Right cardiac atrium (tissue), 5 donors: ENCODE results near the gene KCNG2. TPM values are rescaled to one million over a fixed set of nuclear protein-coding genes. Genes with fewer than 3 reads are reported as not detected.

Experiments used
- ATAC-seq, 2 donors: fragments of 200-7000 bp; cut with Tn5 transposase; one replicate each; pipeline versions ENCODE4 v1.8.0 to v1.9.1; 2020; ENCODE audit warnings: moderate library complexity in 2 of 2, mild to moderate bottlenecking in 1 of 2
- DNase-seq, 3 donors: peaks; one replicate each; pipeline ENCODE4 v3.0.0-alpha.2; 2020
- H3K27ac ChIP-seq: one replicate; pipeline ENCODE4 v1.5.1; 2013; ENCODE audit warnings: mild to moderate bottlenecking, low read length, control low read depth, moderate library complexity
- H3K27me3 ChIP-seq: one replicate; pipeline ENCODE4 v1.6.1; 2013; ENCODE audit not compliant: control insufficient read depth, insufficient read depth
- H3K4me1 ChIP-seq: one replicate; pipeline ENCODE4 v1.6.1; 2013; ENCODE audit warnings: low read length; ENCODE audit not compliant: control insufficient read depth, insufficient read depth
- H3K4me3 ChIP-seq: one replicate; pipeline ENCODE4 v1.5.1; 2013; ENCODE audit warnings: low read length, control low read depth
- H3K9me3 ChIP-seq: one replicate; pipeline ENCODE4 v1.6.1; 2013; ENCODE audit warnings: low read length; ENCODE audit not compliant: control insufficient read depth
- WGBS: extraction: QIAGEN DNeasy Blood & Tissue Kit; methylation state at CpG from one replicate; pipeline ENCODE4 v1.1.7; 2013; 5-methylcytosine and 5-hydroxymethylcytosine counted together
- intact Hi-C, 4 donors: fragments of 100-400 bp; cut with DNase I; formaldehyde crosslinking; loops; one replicate each; pipeline versions ENCODE4 v1.11.0 to v1.14.0; 2022 to 2023
- polyA plus RNA-seq: library from polyadenylated mRNA; stranded (reverse); fragments of 200-250 nt; gene quantifications from one replicate; pipeline ENCODE4 v1.2.3, GENCODE V29; 2013
- total RNA-seq, 4 donors: library from RNA; stranded (reverse); fragmentation: NEBNext Ultra II Directional; extraction: Animal tissue kit (Norgen Biotek cat#: 25700); gene quantifications; one replicate each; pipeline ENCODE4 v1.2.1, GENCODE V29; 2021
- donor health status: healthy with polysubstance abuse.
- donor health status: DM: no; HTN: yes; CAD: no.
- donor health status: DM: no; HTN: no; CAD: no.
- donor health status: DM: no; HTN: yes; CAD: no; lungs with severe emphysema.
- donor health status: DM: yes; HTN: yes; CAD: no.

The KCNG2 gene
- total and polyA plus RNA-seq, 5 donors, result 0.15 to 0.37 TPM; not detected in 3

DNA sequence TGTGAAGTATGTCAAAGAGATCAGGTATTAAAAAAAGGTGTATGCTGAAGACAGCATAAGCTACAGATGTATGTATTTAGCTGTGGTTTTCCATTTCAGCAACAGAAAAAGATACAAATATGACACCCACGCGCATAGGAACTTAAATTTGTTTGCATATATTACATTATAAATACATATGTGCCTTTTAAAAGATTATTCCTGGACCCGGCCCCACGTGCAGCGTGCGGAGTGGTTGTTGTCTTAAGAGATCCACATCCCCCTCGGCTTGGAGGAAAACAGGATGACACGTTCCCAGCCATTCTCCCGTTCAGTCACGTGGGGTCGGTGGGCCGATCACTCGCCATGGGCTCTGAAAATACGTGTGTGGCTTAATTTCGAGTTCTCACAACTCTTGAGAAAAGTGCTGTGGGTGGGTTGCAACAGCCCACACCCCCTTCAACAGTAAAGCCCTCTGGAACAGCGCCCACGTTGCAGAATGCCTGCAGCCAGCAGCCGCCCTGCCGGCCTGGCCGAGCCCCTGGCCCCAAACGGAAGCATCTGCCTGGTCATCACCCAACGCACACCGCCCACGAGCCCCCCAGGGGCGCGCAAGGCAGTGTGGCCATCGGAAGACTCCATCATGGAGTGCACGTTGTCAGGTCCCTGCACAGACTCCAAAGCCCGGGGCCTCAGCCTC, 18.6 kb upstream of the KCNG2 start:
- no peaks in the 10 kb centered on the region for H3K27me3 ChIP-seq
- ATAC-seq (no peak), DNase-seq (no peak)
- intact Hi-C loops, result no loop called here
- no peak overlapping the region for H3K27ac ChIP-seq
- WGBS, result 73% methylated on average over 29 of the region's 29 CpGs
- H3K9me3 ChIP-seq, result no peaks in the 10 kb centered on the region
- no peaks in the 10 kb centered on the region for H3K4me1 ChIP-seq
- no peak overlapping the region for H3K4me3 ChIP-seq

GRCh38 chr18:79779700-79780190, 18.0 kb upstream of the KCNG2 start:
- H3K4me3 ChIP-seq, result no peak overlapping the region
- ATAC-seq (no peak), DNase-seq (peak in 1 of 3 donors; percentile 39)
- no peaks in the 10 kb centered on the region for H3K4me1 ChIP-seq
- 78% methylated on average over 18 of the region's 18 CpGs for WGBS
- no peaks in the 10 kb centered on the region for H3K9me3 ChIP-seq
- H3K27ac ChIP-seq, result no peak overlapping the region
- intact Hi-C loops, result no loop called here
- no peaks in the 10 kb centered on the region for H3K27me3 ChIP-seq

DNA sequence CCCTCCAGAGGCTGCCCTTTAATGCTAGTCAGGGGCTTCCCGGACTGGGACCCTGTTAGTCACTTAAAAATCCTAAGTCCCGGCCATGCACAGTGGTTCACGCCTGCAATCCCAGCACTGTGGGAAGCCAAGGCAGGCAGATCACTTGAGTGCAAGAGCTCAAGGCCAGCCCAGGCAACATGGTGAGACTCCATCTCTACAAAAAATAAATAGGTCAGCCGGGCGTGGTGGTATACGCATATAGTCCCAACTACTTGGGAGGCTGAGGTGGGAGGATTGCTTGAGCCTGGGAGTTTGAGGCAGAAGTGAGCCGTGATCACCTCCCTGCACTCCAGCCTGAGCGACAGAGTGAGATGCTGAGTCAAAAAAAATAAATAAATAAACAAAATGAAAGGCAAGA, 17.2 kb upstream of the KCNG2 start:
- Histone ChIP-seq H3K27ac (no peak overlapping the region), H3K9me3 (no peaks in the 10 kb centered on the region), H3K4me3 (no peak overlapping the region), H3K4me1 (no peaks in the 10 kb centered on the region), H3K27me3 (no peaks in the 10 kb centered on the region)
- no peak for ATAC-seq
- 89% methylated on average over 8 of the region's 8 CpGs for WGBS
- no peak for DNase-seq
- intact Hi-C loops, result no loop called here

- no peaks in the 10 kb centered on the region for H3K27me3 ChIP-seq
- no peak for ATAC-seq
- intact Hi-C loops, result no loop called here
Measured at GRCh38 chr18:79781331-79781941, 16.3 kb upstream of the KCNG2 start.

GRCh38 chr18:79782566-79783308, 15.0 kb upstream of the KCNG2 start:
- DNase-seq, result peak in 1 of 3 donors; percentile 42
- WGBS, result 85% methylated on average over 43 of the region's 43 CpGs
- Histone ChIP-seq H3K9me3 (no peaks in the 10 kb centered on the region), H3K27me3 (no peaks in the 10 kb centered on the region), H3K27ac (no peak overlapping the region), H3K4me1 (no peaks in the 10 kb centered on the region), H3K4me3 (no peak overlapping the region)
- intact Hi-C loops, result no loop called here
- ATAC-seq, result no peak

More at GRCh38 chr18:79781331-79781941, 16.3 kb upstream of the KCNG2 start:
- WGBS, result 79% methylated on average over 17 of the region's 17 CpGs
- H3K4me3 ChIP-seq, result no peak overlapping the region
- no peak overlapping the region for H3K27ac ChIP-seq
- no peak for DNase-seq
- no peaks in the 10 kb centered on the region for H3K4me1 ChIP-seq
- H3K9me3 ChIP-seq, result no peaks in the 10 kb centered on the region

- no peak overlapping the region for H3K27ac ChIP-seq
- no peak overlapping the region for H3K4me3 ChIP-seq
- intact Hi-C loops, result no loop called here
- DNase-seq (no peak), ATAC-seq (no peak)
- no peaks in the 10 kb centered on the region for H3K27me3 ChIP-seq
- no peaks in the 10 kb centered on the region for H3K4me1 ChIP-seq
- no peaks in the 10 kb centered on the region for H3K9me3 ChIP-seq
- WGBS, result 82% methylated on average over 42 of the region's 42 CpGs
Measured at GRCh38 chr18:79784071-79784913, 13.4 kb upstream of the KCNG2 start.

- ATAC-seq, result no peak
- WGBS, result 63% methylated on average over 32 of the region's 32 CpGs
- Histone ChIP-seq H3K27me3 (no peaks in the 10 kb centered on the region), H3K9me3 (no peaks in the 10 kb centered on the region), H3K4me1 (no peaks in the 10 kb centered on the region), H3K27ac (no peak overlapping the region), H3K4me3 (no peak overlapping the region)
- no peak for DNase-seq
- intact Hi-C loops, result no loop called here
Measured at GRCh38 chr18:79784965-79785770, 12.6 kb upstream of the KCNG2 start.

- H3K27me3 ChIP-seq, result no peaks in the 10 kb centered on the region
- H3K4me3 ChIP-seq, result no peak overlapping the region
- intact Hi-C loops, result no loop called here
- H3K27ac ChIP-seq, result no peak overlapping the region
- ATAC-seq, result no peak
- no peak for DNase-seq
- no peaks in the 10 kb centered on the region for H3K4me1 ChIP-seq
- 83% methylated on average over 12 of the region's 12 CpGs for WGBS
- H3K9me3 ChIP-seq, result no peaks in the 10 kb centered on the region
Measured at GRCh38 chr18:79785831-79786230, 11.9 kb upstream of the KCNG2 start.

GRCh38 chr18:79786304-79786703, 11.4 kb upstream of the KCNG2 start:
- WGBS, result 88% methylated on average over 14 of the region's 14 CpGs
- intact Hi-C loops, result no loop called here
- DNase-seq, result no peak
- no peak for ATAC-seq
- no peaks in the 10 kb centered on the region for H3K9me3 ChIP-seq
- no peaks in the 10 kb centered on the region for H3K4me1 ChIP-seq
- no peak overlapping the region for H3K27ac ChIP-seq
- H3K27me3 ChIP-seq, result no peaks in the 10 kb centered on the region
- H3K4me3 ChIP-seq, result no peak overlapping the region
